ENCODE results near the gene SEMA4D. TPM values are rescaled to one million over a fixed set of nuclear protein-coding genes. Genes with fewer than 3 reads are reported as not detected.
A peak's percentile ranks its signal among the peaks of the same experiment; 100 is the strongest.
"Not testable (repeated sequence)": the region's sequence is repeated elsewhere in the genome, so short reads cannot be mapped to it uniquely, and the experiment has no call there.

Gene SEMA4D
- polyA plus RNA-seq, 1 donor from 2014 or later = 35.3 TPM

DNA sequence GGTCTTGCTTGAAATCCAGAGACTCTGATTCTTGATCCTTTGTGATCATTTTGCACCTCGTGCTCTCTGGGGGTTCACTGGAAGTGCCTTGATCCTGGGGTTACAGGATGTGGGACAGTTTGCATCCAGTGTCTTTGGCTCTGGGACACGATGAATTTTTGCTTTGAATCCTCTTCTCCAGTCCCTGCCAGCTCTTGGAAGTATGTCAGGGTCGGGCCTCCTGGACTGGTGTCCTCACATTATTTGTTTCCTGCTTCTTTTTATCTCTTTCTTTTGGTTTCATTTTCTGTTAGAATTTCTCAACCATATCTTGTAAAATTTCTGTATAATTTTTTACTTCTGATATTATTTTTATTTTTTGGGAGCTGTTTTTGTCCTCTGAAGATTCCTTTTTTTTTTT lies 145.5 kb downstream of the SEMA4D start:
- H3K27me3 Mint-ChIP-seq = no peaks in the 10 kb centered on the region
- peaks cover 3% of the 10 kb centered on the region for H3K36me3 Mint-ChIP-seq
- H3K4me1 Mint-ChIP-seq = peaks cover 6 to 10% (median 8%) of the 10 kb centered on the region in 3 donors
- peak overlapping the region in 1 of 3 donors; percentile 84 for H3K27ac Mint-ChIP-seq
- H3K9me3 Mint-ChIP-seq = no peaks in the 10 kb centered on the region
- H3K4me3 Mint-ChIP-seq = peak overlapping the region in 2 of 4 donors; percentile 1 to 67

DNA sequence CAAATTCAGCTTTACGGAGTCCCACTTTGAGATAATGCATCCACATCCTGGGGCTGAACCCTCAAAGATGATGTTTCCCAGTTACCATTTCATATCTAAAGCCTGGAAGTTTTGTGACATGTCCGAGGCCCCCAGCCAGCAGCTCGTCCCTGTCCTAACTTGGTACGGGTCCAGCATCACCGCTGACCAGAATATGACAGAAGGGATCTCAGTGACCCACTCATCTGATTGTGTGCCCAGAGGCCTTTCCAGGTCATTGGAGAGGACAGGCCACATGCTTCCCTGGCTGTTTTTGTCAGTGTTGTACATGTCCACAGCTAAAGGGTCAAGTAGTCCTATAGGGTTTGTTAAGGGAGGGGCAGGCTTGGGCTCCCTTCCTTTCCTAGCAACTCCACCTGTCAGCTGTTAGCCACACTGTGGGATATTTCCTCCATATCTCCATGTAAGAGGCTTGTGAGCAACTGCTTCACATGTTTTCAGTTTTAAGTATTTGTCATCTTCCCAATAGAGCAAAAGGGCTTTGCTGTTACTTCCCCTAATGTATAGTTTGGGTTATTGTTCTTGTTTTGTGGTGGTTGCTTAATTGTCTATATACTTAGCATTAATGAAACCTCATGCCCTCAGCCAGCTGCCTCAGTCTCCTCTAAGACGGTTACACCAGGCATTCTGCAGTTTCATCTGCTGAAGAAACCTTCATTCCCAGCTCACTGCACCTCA lies 146.2 kb downstream of the SEMA4D start:
- Mint-ChIP-seq H3K27me3 (no peaks in the 10 kb centered on the region), H3K4me3 (no peak overlapping the region), H3K27ac (peak overlapping the region in 2 of 3 donors; percentile 76 to 84), H3K36me3 (peaks cover 3% of the 10 kb centered on the region), H3K9me3 (no peaks in the 10 kb centered on the region), H3K4me1 (peaks cover 6 to 10% (median 8%) of the 10 kb centered on the region in 3 donors)

DNA sequence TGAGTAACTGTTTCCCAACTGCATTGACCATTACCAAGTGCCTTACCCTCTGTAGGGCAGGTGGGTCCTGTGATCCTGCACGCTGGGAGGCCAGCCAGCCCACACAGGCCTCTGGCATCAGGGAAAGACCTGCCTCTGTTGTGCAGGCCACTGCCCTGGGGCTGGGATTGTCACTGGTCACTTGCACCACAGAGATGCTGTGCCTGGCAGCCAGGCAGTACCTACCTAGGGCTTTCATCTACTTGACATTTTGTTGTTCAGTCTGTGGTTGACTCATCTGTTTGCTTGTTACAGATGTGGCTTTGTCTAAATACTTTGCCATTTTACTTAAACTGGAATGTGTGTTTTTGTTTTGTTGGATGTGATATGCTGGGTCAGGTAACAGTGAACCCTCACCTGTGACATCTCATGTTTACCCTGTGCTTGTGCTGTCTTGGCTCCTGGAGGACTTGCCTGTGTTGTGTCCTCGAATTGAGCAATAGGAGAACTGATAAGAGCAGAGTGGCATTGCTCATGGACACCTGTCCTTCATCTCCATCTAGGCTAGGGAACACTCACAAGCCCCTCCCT lies 146.8 kb downstream of the SEMA4D start:
- Mint-ChIP-seq H3K27ac (no peak overlapping the region), H3K9me3 (no peaks in the 10 kb centered on the region), H3K36me3 (peaks cover 3% of the 10 kb centered on the region), H3K27me3 (no peaks in the 10 kb centered on the region), H3K4me1 (peaks cover 6 to 10% (median 8%) of the 10 kb centered on the region in 3 donors), H3K4me3 (no peak overlapping the region)

DNA sequence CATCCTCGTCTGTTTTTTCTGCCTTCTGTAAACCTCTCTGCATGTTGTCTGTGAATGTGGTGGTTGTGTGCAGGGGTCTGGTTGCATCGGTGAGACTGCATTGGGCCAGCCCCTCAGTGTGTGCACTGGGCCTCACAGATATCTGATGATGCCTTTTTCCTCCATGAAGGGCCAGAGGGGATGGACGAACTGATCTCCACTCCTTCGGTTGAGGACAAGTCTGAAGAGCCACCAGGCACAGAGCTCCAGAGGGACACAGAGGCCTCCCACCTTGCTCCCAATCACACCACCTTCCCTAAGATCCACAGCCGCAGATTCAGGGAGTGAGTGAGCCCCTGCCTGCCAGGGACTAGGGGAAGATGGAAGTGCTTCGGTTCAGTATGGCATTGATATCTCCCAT lies 148.3 kb downstream of the SEMA4D start:
- H3K27me3 Mint-ChIP-seq = no peaks in the 10 kb centered on the region
- H3K4me3 Mint-ChIP-seq = no peak overlapping the region
- peaks cover 2% of the 10 kb centered on the region for H3K36me3 Mint-ChIP-seq
- no peak overlapping the region for H3K27ac Mint-ChIP-seq
- no peaks in the 10 kb centered on the region for H3K9me3 Mint-ChIP-seq
- peaks cover 6 to 10% (median 9%) of the 10 kb centered on the region in 3 donors for H3K4me1 Mint-ChIP-seq

DNA sequence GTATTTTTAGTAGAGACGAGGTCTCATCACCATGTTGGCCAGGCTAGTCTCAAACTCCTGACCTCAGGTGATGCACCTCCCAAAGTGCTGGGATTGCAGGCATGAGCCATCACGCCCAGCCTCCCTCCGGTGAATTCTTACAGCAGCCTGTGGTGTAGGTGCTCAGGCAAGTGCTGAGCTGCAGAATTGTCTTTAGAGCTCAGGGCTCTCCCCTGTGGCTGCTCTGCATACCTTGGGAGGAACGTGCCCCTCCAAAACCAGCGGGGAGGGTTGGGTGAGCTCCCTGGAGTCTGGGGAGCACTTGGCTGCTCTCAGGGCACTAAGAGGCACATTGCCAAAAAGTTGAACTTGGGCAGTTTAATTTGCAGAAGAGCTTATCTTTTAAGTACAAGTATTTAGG lies 150.3 kb downstream of the SEMA4D start:
- Mint-ChIP-seq H3K9me3 (no peaks in the 10 kb centered on the region), H3K4me3 (no peak overlapping the region), H3K27ac (no peak overlapping the region), H3K27me3 (no peaks in the 10 kb centered on the region), H3K36me3 (peaks cover 14% of the 10 kb centered on the region), H3K4me1 (peaks cover 8 to 9% (median 9%) of the 10 kb centered on the region in 3 donors)

DNA sequence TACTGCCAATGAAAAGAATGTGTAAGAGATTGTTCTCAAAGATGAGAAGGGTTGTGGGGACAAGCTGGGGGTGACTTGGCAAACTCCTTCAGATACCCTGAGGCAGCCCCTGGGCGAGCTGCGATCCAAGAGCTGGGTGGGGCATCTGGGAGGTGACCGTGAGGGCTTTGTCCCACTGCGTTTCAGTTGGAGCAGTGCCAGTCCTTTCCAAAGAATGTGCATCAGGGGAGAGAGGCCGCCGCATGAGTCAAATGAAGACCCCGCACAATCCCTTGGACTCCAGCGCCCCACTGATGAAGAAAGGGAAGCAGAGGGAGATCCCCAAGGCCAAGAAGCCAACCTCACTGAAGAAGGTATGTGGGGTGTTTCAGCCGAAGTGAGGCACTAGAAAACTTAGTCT lies 151.2 kb downstream of the SEMA4D start:
- no peak overlapping the region for H3K4me3 Mint-ChIP-seq

DNA sequence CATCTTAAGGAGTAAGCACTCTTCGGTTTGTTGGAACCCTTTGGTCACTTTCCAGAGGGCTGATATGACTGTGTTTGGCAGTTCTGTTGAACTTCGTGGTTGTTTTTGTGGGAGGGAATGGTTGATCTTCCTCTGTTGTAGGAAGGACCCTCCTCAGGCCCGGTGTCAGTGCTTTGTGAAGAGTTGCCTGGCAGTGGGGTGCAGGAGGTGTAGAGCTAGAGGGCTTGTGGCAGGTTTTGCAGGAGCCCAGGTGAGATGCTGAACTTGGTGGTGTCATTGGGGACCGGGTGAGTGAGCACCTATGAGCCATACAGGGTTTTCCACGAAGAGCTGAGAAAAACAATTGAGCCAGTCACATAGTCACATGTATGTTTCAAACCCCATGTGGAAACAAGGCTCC lies 152.4 kb downstream of the SEMA4D start:
- H3K27me3 Mint-ChIP-seq = no peaks in the 10 kb centered on the region
- no peaks in the 10 kb centered on the region for H3K9me3 Mint-ChIP-seq
- H3K4me1 Mint-ChIP-seq = peaks cover 0 to 3% (median 3%) of the 10 kb centered on the region in 3 donors
- H3K36me3 Mint-ChIP-seq = peaks cover 26% of the 10 kb centered on the region
- no peak overlapping the region for H3K4me3 Mint-ChIP-seq
- no peak overlapping the region for H3K27ac Mint-ChIP-seq

More for the DNA sequence above, 151.2 kb downstream of the SEMA4D start:
- Mint-ChIP-seq H3K27ac (peak overlapping the region in 1 of 3 donors; percentile 84), H3K36me3 (peaks cover 22% of the 10 kb centered on the region), H3K4me1 (peaks cover 3 to 4% (median 3%) of the 10 kb centered on the region in 3 donors), H3K9me3 (no peaks in the 10 kb centered on the region), H3K27me3 (no peaks in the 10 kb centered on the region)

DNA sequence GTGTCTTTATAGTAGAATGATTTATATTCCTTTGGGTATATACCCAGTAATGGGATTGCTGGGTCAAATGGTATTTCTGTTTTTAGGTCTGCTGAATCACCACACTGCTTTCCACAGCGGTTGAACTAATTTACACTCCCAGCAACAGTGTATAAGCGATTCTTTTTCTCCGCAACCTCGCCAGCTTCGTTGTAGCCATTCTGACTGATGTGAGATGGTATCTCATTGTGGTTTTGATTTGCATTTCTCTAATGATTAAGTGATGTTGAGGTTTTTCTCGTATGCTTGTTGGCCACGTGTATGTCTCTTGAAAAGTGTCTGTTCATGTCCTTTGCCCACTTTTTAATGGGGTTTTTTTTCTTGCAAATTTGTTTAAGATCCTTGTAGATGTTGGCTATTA lies 154.1 kb downstream of the SEMA4D start:
- not testable (repeated sequence) for H3K4me3 Mint-ChIP-seq, H3K27me3 Mint-ChIP-seq, H3K27ac Mint-ChIP-seq, H3K9me3 Mint-ChIP-seq, H3K4me1 Mint-ChIP-seq
- peaks cover 24% of the 10 kb centered on the region for H3K36me3 Mint-ChIP-seq

DNA sequence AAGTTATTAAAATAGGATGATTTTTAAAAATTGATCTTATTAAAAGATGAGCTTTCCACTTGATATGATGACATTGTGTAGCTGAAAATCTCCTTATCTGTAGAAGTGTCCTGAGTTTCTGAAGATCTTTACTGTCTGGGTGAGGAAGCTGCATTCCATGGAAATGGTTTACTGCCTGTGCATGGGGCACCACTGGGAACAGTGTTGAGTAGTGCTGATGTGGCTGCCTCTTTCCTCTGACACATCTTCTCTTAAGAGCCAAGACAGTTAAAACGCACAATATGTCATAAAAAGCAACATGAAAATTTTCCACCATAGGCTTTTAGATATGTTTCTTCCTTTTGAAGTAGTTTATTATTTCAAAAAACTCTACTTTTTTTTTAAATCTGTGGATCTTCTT lies 155.0 kb downstream of the SEMA4D start:
- Mint-ChIP-seq H3K27ac (no peak overlapping the region), H3K4me3 (no peak overlapping the region), H3K4me1 (peaks cover 0 to 3% (median 3%) of the 10 kb centered on the region in 3 donors), H3K27me3 (no peaks in the 10 kb centered on the region), H3K36me3 (peaks cover 26% of the 10 kb centered on the region), H3K9me3 (no peaks in the 10 kb centered on the region)

DNA sequence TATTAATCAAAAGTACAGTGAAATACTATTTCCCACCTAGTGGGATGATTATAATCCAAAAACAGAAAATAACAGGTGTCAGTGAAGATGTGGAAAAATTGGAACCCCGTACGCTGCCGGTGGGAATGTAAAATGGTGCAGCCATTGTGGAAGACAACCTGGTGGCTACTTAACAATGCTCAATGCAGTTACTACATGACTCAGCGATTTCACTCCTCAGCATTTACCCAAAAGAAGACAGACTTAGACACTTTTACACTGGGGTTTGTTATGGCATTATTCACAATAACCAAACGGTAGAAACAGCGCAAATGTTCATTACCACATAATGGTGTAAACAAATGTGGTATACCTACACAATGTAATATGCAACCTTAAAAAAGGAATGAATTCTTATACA lies 155.7 kb downstream of the SEMA4D start:
- Mint-ChIP-seq H3K27ac (no peak overlapping the region), H3K27me3 (no peaks in the 10 kb centered on the region), H3K9me3 (no peaks in the 10 kb centered on the region), H3K36me3 (peaks cover 26% of the 10 kb centered on the region), H3K4me3 (no peak overlapping the region), H3K4me1 (peaks cover 0 to 3% (median 3%) of the 10 kb centered on the region in 3 donors)

DNA sequence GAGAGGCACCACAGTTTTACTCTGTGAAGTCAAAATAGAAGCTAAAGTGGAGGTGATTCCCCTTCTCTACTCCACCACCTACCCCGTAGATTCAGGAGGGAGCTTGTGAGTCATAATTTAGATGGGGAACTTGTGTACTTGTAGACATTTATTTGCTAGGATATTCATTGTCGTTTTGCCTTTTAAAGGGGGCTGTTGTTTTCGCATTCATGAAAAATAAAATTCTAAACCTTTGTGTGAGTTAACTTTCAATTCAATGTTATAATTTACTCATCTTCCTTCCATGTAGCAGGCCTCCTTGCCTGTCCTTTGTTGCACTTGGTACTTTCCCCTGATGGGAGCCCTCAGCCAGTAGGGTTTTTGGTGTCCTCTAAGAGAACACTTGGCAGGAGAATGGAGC lies 157.6 kb downstream of the SEMA4D start:
- Mint-ChIP-seq H3K27ac (peak overlapping the region in 1 of 3 donors; percentile 27), H3K36me3 (peaks cover 26% of the 10 kb centered on the region), H3K27me3 (no peaks in the 10 kb centered on the region), H3K9me3 (no peaks in the 10 kb centered on the region), H3K4me3 (no peak overlapping the region), H3K4me1 (peaks cover 0 to 3% (median 2%) of the 10 kb centered on the region in 3 donors)

DNA sequence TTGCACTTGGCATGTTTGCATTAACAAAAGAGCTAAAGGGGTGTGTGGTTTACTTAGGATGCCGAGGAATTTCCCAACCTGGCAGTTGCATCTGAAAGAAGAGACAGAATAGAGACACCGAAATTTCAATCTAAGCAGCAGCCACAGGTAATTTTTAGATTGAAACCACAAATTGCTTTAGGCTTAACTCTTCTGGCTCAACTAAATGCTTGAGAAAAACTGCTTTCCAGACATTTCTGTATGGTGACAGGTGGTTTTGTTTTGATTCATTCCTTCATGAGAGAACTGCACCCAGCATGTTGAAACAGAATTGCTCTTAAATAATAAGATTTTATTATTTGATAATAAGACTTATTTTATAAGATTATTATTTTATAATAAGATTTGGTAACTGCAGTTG lies 158.1 kb downstream of the SEMA4D start:
- Mint-ChIP-seq H3K27me3 (no peaks in the 10 kb centered on the region), H3K27ac (no peak overlapping the region), H3K9me3 (no peaks in the 10 kb centered on the region), H3K4me1 (peaks cover 0 to 3% (median 2%) of the 10 kb centered on the region in 3 donors), H3K4me3 (no peak overlapping the region), H3K36me3 (peaks cover 28% of the 10 kb centered on the region)

DNA sequence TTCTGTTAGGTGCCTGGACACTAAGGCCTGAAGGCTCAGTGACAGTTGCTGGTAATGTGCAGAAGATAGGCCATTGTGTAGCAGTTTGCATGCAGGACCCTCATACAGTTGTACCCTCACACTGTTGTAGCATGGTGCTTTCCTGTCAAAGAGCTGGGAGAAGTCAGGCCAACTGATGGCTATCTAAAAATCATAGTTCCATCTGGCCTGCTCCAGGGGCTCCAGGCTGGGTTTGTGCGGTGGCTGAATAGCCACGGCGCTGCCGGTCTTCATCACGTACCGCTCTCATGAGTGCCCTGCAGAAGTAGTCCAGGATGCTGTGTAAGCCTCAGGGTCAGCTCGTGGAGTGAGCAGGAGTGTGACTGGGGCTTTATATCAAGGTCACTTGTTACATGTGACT lies 167.4 kb downstream of the SEMA4D start:
- H3K4me3 Mint-ChIP-seq = no peak overlapping the region
- no peak overlapping the region for H3K27ac Mint-ChIP-seq
- H3K4me1 Mint-ChIP-seq = peaks cover 1 to 5% (median 4%) of the 10 kb centered on the region in 3 donors
- H3K36me3 Mint-ChIP-seq = peaks cover 8% of the 10 kb centered on the region
- no peaks in the 10 kb centered on the region for H3K27me3 Mint-ChIP-seq
- no peaks in the 10 kb centered on the region for H3K9me3 Mint-ChIP-seq

DNA sequence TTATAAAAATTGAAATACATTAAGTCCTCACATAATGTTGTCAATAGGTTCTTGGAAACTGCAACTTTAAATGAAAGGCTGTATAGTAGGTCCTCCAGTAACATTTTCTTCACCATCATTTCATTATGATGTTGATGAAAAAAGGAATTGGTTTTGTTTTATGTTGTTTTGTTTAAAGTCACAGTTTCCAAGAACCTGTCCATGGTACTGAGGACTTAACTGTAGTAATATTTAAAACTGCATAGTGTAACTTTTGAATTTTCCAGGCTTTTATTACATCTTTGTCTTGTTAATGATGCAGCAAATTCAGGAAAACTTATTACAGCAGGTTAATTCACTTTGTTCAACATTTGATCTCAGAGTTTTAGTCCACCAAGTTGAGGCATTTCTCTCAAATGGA lies 168.0 kb downstream of the SEMA4D start:
- no peak overlapping the region for H3K27ac Mint-ChIP-seq
- H3K9me3 Mint-ChIP-seq = no peaks in the 10 kb centered on the region
- peaks cover 7% of the 10 kb centered on the region for H3K36me3 Mint-ChIP-seq
- no peak overlapping the region for H3K4me3 Mint-ChIP-seq
- H3K4me1 Mint-ChIP-seq = peaks cover 4 to 7% (median 6%) of the 10 kb centered on the region in 3 donors
- no peaks in the 10 kb centered on the region for H3K27me3 Mint-ChIP-seq

DNA sequence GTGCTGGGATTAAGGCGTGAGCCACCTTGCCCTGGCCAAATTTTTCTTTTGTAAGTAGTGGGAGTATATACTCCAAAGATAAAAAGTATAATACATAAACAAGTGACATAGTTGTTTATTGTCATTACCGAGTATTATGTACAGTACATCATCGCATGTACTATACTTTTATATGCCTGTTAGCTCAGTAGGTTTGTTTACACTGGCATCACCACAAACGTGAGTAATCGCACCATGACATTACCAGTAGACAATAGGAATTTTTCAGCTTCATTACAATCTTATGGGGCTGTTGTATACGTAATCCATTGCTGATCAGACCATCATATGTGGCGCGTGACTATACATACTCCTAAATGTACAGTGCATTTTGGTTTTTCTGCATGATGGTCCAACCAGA lies 169.8 kb downstream of the SEMA4D start:
- Mint-ChIP-seq H3K9me3 (no peaks in the 10 kb centered on the region), H3K36me3 (peaks cover 3% of the 10 kb centered on the region)

DNA sequence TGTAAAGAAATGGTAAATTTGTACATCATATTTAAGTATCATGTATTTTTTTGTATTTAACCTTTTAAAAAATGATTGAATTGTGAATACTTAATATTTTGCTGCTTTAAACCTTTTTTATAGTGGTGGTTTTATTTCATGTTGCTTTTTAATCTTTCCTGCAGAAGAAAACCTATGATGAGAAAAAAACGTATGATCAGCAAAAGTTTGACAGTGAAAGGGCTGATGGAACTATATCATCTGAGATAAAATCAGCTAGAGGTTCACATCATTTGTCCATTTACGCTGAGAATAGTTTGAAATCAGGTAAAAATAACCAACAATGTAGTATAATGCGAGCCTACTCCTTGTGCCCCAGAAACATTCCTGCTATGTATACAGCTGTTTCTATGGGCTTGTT lies 172.2 kb downstream of the SEMA4D start:
- Mint-ChIP-seq H3K36me3 (peaks cover 2% of the 10 kb centered on the region), H3K9me3 (no peaks in the 10 kb centered on the region), H3K27ac (no peak overlapping the region), H3K4me3 (no peak overlapping the region), H3K27me3 (no peaks in the 10 kb centered on the region), H3K4me1 (peaks cover 19 to 33% (median 26%) of the 10 kb centered on the region in 3 donors)

More for the DNA sequence above, 169.8 kb downstream of the SEMA4D start:
- H3K27me3 Mint-ChIP-seq = no peaks in the 10 kb centered on the region
- H3K4me1 Mint-ChIP-seq = peaks cover 11 to 15% (median 13%) of the 10 kb centered on the region in 3 donors
- no peak overlapping the region for H3K4me3 Mint-ChIP-seq
- no peak overlapping the region for H3K27ac Mint-ChIP-seq
